Ishikawa (cell line): ENCODE data around the gene LTF.

Experiments used
- EP300 ChIP-seq: IDR thresholded peaks from 2 replicates; pipeline ENCODE4 v1.6.1; 2012; ENCODE audit warnings: borderline replicate concordance
- FOXM1 ChIP-seq: IDR thresholded peaks from 2 replicates; pipeline ENCODE4 v1.6.1; 2012; ENCODE audit warnings: low read depth, borderline replicate concordance
- MAX ChIP-seq: IDR thresholded peaks from 2 replicates; pipeline ENCODE4 v1.6.1; 2012
- NFIC ChIP-seq: IDR thresholded peaks from 2 replicates; pipeline ENCODE4 v1.6.1; 2012
- RAD21 ChIP-seq: IDR thresholded peaks from 2 replicates; pipeline ENCODE4 v1.6.1; 2012; ENCODE audit warnings: low read depth
- REST ChIP-seq: IDR thresholded peaks from 2 replicates; pipeline ENCODE4 v1.6.1; 2012; ENCODE audit warnings: low read depth, mild to moderate bottlenecking
- TAF1 ChIP-seq: IDR thresholded peaks from 2 replicates; pipeline ENCODE4 v1.6.1; 2012; ENCODE audit warnings: low read depth, mild to moderate bottlenecking
- TCF12 ChIP-seq: IDR thresholded peaks from 2 replicates; pipeline ENCODE4 v1.6.1; 2012; ENCODE audit warnings: low read depth
- TEAD4 ChIP-seq: IDR thresholded peaks from 2 replicates; pipeline ENCODE4 v1.6.1; 2012
- USF1 ChIP-seq: IDR thresholded peaks from 2 replicates; pipeline ENCODE4 v1.6.1; 2012
- YY1 ChIP-seq: IDR thresholded peaks from 2 replicates; pipeline ENCODE4 v1.6.1; 2012; ENCODE audit warnings: low read depth
- ZBTB7A ChIP-seq: IDR thresholded peaks from 2 replicates; pipeline ENCODE4 v1.6.1; 2012; ENCODE audit warnings: low read depth

GRCh38 chr3:46471371-46471914 lies 6.7 kb upstream of the LTF start:
- TF ChIP-seq REST (no peak), TEAD4 (no peak), ZBTB7A (no peak), FOXM1 (no peak), USF1 (no peak), TAF1 (no peak), YY1 (no peak), RAD21 (no peak), TCF12 (no peak), MAX (no peak), NFIC (no peak), EP300 (no peak)
